ENCODE results near the gene CUL2.
A peak's percentile ranks its signal among the peaks of the same experiment; 100 is the strongest.

CUL2 gene

GRCh38 chr10:35035606-35036005 lies 54.5 kb downstream of the CUL2 start:
- H3K4me3 ChIP-seq (ENCODE audit: low read depth, low read length), result no peak overlapping the region
- DNase-seq (ENCODE audit: low read depth), result peak; percentile 19
- TF ChIP-seq CTCF (conservative IDR thresholded peaks at IDR 0.05; ENCODE audit: low read depth, low read length), result no peak

GRCh38 chr10:35027567-35027966 lies 62.6 kb downstream of the CUL2 start:
- peak; percentile 54 for DNase-seq (ENCODE audit: low read depth)
- TF ChIP-seq CTCF (conservative IDR thresholded peaks at IDR 0.05; ENCODE audit: low read depth, low read length), result peak; percentile 54
- no peak overlapping the region for H3K4me3 ChIP-seq (ENCODE audit: low read depth, low read length)

GRCh38 chr10:35025916-35026315 lies 64.2 kb downstream of the CUL2 start:
- no peak overlapping the region for H3K4me3 ChIP-seq (ENCODE audit: low read depth, low read length)
- DNase-seq (ENCODE audit: low read depth), result peak; percentile 57
- TF ChIP-seq CTCF (conservative IDR thresholded peaks at IDR 0.05; ENCODE audit: low read depth, low read length), result no peak

GRCh38 chr10:35020481-35020880 lies 69.7 kb downstream of the CUL2 start:
- DNase-seq (ENCODE audit: low read depth), result no peak
- H3K4me3 ChIP-seq (ENCODE audit: low read depth, low read length), result no peak overlapping the region
- TF ChIP-seq CTCF (conservative IDR thresholded peaks at IDR 0.05; ENCODE audit: low read depth, low read length), result no peak

- no peak overlapping the region for H3K4me3 ChIP-seq (ENCODE audit: low read depth, low read length)
- no peak for TF ChIP-seq CTCF (conservative IDR thresholded peaks at IDR 0.05; ENCODE audit: low read depth, low read length)
- no peak for DNase-seq (ENCODE audit: low read depth)
Measured at GRCh38 chr10:35019041-35020024, 70.8 kb downstream of the CUL2 start.

- no peak for DNase-seq (ENCODE audit: low read depth)
- no peak for TF ChIP-seq CTCF (conservative IDR thresholded peaks at IDR 0.05; ENCODE audit: low read depth, low read length)
Measured at GRCh38 chr10:35017608-35018007, 72.5 kb downstream of the CUL2 start.

More at GRCh38 chr10:35017608-35018007, 72.5 kb downstream of the CUL2 start:
- H3K4me3 ChIP-seq (ENCODE audit: low read depth, low read length), result no peak overlapping the region
